Anterior cingulate cortex (tissue), 58 donors: ENCODE measurements around the gene DENND4A.

Experiments used
- DNase-seq, 58 donors: peaks; one replicate each; lab custom pipeline; 2025; lab: John Stamatoyannopoulos, UW

The DENND4A gene

DNA sequence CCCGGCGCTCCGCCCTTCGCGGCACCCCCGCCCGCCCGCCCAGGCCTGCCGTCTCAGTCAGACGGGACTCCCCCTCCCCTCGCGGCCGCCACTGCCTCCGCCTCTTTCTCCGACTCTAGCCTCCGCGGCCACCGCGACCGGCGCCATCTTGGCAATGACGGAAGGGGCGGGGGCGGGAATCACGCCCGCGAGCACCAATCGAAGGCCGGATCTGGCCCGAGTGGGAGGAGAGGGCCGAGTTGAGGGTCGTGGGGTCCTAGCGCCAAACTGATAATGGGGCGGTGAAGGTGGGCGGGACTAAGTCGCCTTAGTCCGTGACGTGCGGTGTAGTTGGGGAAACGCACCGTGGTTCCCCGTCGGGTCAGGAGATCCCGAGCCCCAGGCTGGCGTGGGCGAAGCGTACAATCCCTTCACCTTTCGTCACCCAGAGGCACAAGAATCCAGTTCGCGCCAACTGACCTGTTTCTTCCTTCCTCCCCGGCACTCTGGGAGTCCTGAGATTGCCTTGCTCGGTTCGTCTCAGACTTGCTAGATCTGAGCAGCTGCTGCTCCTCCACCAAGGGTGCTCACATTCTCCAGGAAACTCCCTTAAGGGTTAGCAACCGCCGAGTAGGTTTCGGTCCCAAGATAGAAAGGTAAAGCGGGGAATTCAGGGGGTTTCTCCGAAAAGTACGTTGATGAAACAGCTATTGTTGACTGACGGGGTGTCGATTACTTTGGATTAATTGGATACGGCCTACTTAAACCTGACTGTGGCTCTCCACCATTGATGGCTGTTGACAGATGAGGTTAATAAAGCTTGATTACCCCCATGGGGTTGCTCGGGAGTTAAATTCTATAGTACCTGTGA lies at the start of gene DENND4A:
Gene DENND4A (minus strand): TSS at position 156 of the 850 bp plus-strand sequence. CDS start 35,843 bp downstream, outside the sequence.
- DNase-seq, result peak; percentile 66 to 99 (median 96)

DNA sequence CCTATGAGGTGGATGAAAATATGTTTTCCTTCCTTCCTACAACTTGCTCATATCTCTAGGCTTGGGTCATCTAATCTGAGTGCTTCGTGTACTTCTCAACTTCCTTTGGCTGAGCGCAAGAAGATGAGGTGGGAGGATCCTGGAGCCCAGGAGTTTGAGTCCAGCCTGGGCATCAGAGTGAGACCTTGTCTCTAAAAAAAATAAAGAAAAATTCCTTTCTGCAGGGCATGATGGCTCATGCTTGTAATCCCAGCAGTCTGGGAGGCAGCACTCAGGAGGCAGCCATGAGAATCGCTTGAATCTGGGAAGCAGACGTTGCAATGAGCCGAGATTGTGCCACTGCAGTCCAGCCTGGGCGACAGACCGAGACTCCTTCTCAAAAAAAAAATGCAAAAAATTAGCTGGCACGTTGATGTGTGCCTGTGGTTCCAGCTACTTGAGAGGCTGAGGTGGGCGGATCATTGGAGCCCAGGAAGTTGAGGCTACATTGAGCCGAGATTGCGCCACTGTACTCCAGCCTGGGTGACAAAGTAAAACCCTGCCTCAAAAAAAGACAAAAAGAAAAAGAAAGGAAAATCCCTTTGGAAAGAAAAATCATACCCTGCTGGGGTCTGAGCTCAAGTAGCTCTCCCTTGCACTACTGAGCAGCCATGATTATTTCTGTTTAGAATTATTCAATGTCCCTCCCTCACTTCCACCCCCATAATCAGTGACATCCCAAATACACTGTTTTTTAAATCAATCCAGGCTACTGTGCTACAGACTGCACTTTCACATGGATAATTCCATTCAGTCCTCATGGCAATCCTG lies 49.2 kb upstream of the DENND4A start:
- DNase-seq, result no peak

DNA sequence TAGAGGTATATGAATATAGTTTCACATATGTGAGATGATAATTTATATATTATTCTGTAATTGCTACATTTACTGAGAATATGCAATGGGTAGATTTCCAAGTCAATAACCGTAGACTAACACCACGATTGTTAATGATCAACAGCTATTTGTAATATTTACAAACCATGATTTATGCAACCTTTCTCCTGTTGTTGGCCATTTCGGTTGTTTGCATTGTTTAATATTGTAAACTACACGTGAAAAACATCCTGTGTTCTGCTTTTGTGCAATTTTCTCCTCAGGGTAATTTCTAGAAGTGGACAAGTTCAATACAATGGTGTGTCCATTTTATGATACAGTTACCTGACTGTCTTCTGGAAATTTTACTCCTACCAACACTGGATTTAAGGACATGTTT lies 47.9 kb upstream of the DENND4A start:
- no peak for DNase-seq

DNA sequence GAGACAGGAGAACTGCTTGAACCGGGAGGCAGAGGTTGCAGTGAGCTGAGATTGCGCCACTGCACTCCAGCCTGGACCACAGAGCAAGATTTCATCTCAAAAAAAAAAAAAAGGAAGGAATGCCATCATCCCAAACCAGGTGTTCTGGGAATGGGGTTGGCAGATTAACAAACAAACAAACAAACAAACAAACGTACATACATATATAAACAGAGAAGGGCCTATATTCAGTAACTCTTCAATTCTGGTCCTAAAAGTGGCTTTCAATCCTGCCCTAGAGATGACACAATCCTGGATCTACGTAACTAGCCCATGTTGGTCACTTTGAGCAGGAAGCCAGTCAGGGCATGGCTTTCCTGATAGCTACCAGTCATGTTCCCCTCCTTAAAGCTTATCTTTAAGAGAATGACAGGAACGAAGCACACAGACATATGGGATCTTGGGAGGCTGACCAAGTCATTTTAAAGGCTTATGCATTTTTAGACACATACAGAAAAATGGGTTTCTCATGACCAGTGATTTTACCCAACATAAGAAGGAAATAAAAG lies 47.3 kb upstream of the DENND4A start:
- no peak for DNase-seq

DNA sequence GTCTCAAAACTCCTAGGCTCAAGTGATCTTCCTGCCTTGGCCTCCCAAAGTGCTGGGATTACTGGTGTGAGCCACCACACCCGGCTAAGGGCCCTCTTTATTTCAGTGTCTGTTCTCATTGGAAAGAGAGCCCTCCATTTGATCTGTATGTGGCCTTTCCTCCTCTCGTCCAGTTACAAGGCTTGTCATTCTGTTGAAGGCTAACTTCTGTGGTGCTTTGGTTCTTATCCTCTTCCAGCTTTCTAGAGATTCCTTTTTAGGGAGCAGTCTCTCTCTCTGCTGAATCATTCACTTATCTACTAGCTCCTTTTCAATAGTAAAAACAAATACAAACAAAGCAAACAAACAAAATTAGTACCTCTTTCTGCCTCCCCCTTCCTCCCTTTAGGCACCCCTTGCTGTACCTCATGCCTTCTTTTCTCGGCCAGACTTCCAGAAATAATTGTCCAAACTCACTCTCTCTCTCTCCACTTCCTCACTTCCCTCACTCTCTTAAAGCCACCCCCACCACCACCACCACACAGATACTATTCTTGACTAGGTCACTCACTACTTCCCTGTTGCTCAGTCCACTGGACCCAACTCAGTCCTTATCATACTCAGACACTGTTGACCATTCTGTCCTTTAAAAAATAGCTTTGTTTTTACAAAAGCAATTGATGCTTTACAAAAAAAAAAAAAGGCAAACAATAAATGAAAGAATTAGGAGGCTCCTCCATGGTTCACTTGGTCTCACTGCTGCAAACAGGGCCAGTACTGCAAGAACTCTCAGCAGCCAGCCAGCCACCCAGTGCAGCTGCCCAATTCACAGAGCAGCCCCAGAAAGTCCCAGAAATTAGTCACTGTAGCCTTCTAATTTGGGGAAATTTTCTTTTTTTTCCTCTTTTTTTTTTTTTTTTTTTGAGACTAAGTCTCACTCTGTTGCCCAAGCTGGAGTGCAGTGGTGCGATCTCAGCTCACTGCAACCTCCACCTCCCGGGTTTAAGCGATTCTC lies 45.5 kb upstream of the DENND4A start:
- DNase-seq, result peak in 3 of 58 donors; percentile 4 to 11 (median 6)

DNA sequence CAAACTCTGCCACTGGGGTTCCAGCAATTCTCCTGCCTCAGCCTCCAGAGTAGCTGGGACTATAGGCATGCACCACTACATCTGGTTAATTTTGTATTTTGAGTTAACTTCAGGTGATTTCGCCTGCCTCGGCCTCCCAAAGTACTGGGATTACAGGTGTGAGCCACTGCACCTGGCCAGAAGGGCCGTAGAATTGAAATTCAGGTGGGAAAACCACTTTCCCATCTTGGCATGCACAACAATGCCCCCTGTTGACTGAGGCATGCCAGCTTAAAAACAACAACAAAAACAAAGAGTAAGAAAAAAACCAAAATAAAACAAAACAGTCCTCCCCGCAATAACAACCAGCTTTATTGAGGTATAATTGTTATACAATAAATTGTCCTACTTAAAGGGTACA lies 44.6 kb upstream of the DENND4A start:
- DNase-seq, result no peak

DNA sequence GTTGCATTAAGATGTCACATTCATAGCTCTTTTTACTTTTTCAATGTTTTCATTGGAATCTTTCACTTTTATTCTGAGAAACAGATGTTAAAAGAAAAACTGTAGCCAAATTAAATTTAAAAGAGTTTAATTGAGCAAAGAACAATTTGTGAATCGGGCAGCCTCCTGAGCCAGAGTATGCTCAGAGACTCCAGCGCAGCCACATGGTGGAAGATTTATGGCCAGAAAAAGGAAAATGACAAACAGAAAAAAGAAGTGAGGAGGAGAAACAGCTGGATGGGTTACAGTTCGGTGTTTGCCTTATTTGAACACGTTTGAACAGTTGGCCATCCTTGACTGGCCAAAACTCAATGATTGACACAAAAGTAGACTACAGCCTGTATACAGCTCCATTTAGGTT lies 43.4 kb upstream of the DENND4A start:
- DNase-seq, result no peak

DNA sequence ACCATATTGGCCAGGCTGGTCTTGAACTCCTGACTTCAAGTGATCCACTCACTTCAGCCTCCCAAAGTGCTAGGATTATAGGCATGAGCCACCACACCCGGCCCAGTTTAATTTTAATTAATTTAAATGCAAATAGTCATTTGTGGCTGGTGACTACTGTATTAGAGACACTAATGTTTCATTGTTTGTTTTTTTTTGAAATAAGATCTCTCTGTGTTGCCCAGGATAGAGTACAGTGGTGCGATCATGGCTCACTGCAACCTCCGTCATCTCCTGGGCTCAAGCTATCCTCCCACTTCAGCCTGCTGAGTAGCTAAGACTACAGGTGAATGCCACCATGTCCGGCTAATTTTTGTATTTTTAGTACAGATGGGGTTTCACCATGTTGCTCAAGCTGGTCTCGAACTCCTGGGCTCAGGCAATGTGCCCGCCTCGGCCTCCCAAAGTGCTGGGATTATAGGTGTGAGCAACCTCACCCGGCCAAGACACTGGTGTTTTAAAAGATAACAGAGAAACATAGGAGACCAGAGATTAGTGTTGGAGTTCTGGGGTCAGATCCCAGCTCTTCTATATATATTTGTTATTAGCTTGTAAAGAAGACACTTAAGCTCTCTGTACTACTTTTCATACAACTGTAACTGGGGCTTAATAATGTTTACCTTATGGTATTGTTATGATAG lies 42.6 kb upstream of the DENND4A start:
- no peak for DNase-seq

DNA sequence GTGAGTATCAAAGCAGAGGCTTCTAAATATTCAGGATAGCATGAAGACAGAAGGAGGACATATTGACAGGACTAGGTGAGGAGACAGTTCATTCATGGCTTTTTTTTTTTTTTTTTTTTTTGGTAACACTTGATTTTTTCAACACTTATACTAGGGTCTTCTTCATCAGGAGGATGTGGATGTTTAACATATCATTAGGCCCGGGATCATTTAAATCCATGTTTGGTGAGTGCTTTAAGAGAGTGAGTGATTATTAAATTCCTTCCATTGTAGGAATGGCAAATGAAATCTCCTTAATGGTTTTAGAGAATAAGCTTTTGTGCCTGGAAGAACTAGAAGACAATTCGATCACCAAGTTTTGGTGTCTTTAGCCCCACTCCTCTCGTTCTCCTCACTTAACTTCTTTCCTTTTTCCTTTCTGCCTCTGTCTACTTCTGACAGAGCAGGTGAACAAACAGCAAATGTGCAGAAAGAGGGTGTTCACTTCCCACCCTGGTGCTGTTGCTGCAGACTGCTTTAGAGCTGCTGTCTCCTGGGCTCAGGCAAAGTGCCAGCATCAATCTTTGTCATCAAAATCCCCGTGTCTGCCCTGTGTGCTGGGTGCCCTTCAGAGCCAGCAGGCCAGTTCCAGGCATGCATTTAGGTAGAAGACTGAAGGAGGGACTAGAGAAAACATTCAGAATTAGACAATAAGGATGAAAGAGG lies 41.6 kb upstream of the DENND4A start:
- DNase-seq, result no peak

DNA sequence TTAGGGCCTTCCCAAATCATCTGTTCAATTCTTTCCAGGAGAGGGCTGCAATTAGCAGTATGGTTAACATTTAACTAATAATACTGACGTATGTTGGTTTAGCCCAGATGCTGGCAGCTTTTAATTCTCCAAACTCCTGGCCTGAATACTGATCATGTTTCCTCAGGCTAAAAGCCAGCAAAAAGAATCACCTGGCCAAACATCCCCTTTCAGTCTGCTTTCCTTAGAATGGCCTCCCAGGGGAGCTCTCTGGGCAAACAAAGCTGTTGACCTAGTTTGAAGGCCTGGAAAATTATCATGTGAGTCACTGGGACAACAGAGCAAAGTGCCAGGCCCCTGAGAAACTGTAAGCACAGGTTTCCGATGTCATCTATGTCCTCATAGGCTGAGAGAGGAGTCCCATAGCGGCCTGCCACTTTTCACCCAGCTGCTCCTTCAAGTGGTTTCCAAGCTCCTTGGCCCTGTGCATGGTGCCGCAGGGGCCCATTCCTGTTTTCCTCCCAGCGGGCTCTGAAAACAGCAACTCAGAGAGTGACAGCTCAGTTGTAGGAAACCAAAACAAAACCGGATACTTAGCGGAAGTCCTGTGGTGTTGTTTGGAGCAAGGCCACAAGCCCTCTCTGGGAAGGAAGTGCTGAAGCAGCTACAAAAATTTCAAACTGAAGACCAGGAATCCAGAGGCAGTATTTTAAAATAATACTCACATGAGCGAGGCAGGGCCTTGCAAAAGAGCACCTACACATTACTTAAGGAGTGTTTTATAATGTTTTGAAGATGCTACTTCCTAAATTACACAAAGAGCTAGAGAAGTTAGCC lies 40.7 kb upstream of the DENND4A start:
- DNase-seq, result peak in 55 of 58 donors; percentile 2 to 87 (median 58)

DNA sequence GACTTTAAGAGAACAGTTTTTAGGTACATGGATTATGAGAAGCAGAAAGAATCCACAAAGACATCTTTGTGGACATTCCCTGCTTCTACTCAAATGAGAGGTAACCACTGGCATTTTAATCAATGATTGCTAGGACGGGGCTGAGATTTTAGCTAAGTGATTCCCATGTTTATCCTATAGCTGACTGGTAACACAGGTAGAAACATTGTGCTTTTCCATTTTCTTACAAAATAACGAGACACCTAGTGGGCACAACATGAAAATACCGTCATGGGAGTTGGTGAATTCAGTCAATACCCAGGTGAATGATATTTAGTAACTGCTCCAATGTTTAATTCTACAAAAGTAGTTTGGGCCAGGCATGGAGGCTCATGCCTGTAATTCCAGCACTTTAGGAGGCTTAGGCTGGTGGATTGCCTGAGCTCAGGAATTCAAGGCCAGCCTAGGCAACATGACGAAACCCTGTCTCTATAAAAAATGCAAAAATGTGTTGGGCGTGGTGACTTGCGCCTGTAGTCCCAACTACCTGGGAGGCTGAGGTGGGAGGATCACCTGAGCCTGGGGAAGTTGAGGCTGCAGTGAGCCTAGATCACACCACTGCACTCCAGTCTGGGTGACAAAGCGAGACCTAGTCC lies 37.2 kb upstream of the DENND4A start:
- no peak for DNase-seq

DNA sequence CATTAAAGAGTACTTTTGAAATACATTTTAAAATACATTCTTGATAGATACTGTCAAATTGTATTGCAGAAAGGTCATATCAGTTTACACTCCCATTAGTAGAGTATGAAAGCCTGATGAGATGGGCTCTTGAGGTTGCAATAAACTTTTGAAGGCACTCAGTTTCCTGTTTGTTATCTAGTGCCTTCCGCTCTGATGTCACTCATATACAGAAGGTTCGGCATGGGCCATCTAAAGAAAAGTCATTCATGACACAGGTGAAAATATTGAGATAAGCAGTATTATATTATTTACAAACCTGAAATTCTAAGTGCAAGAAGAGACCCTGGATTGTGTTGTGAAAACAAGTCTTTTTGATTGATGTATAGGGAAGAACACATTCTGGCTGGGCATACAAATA lies 36.5 kb upstream of the DENND4A start:
- DNase-seq, result no peak

DNA sequence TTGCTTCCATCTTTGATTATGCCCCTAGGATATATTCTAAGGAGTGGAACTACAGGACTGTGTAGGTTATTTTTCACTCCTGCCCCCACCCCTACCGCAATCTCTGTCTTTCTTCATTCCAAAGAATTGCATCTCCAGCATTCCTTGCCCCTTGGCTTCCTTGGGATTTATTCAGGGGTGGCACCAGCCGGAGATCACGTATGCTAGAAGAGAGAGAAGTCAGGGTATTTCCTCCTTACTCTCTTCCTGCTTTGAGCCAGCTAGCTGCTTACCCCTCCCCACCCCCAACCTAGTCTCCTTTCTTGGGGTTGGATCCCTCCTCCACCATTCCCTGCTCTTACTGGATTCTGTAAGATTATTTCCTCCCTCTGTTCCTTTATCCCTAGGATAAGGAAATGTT lies 35.0 kb upstream of the DENND4A start:
- DNase-seq, result no peak

DNA sequence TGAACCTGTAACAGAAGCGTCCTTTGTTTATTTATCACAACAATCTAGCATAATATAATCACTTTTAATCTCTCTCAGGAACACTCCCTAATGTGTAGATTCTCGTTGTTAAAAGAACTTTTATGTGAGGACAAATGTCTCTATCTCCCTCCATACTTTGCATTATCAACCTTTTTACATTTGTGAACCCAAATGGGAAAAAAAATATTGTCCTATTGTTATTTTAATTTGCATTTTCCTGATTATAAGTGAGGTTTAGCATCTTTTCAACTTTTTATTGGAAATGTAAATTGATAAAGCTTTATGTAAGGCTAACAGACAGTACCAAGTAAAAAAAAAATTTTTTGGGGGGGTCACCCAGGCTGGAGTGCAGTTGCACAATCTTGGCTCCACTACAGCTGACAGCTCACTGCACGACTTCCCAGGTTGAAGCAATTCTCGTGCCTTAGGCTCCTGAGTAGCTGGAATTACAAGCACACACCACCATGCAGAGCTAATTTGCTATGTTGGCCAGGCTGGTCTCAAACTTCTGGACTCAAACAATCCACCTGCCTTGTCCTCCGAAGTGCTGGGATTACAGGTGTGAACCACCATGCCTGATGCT lies 33.0 kb upstream of the DENND4A start:
- DNase-seq, result no peak

DNA sequence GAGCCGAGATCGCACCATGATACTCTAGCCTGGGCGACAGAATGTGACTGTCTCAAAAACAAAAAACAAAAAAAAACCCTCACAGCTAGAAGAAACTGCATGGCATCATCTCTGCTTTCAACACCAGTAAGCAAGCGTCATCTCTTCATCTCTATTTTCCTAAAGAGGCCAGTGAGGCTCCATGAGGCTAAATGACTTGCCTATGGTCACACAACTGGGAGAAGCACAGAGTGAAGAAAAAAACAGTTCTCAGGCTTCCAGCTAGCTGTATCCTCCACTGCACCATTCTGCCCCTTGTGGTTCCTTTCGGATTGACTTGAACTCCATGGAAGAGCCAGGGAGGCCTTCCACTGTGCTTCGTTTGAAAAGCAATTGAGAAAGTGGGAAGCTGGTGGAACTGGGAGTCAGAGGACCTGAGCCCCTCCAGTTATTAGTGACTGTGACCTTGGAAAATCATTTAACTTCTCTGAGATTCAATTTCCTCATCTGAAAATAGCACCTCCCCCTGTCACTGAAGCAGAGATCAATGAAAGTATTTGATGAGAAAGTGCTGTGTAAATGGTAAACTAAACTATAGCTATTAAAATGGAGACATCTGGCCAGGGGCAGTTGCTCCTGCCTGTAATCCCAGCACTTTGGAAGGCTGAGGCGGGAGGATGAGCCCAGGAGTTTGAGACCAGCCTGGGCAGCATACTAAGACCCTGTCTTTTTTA lies 32.1 kb upstream of the DENND4A start:
- peak in 23 of 58 donors; percentile 5 to 38 (median 17) for DNase-seq

DNA sequence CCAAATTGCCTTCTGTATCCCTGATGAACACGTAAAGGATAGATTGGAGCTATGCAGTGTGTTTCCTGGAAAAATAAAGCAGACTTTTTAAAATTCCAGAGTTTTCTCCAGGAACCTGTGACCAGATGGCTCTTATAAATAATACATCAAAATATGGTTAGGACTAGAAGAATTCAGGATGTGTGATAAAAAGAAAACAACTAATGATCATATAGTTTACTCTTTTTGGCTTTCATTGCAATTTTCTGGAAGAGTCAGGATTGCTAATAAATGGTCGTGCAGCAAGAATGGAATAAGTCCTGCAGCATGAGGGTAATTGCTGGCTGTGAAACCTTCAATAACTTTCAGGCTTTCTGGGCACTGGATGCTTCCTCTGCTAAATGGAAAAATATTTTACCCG lies 30.2 kb upstream of the DENND4A start:
- DNase-seq, result no peak
